Renal pelvis (tissue), 4 donors: ENCODE results near the gene ZRANB3. TPM values are rescaled to one million over a fixed set of nuclear protein-coding genes. Genes with fewer than 3 reads are reported as not detected.
"Not testable (repeated sequence)": the region's sequence is repeated elsewhere in the genome, so short reads cannot be mapped to it uniquely, and the experiment has no call there.

Source experiments
- DNase-seq: peaks from one replicate; pipeline ENCODE4 v3.0.0-alpha.2; 2013
- polyA plus RNA-seq, 3 donors: library from polyadenylated mRNA; unstranded; fragments of 120-200 nt; gene quantifications; one replicate each; pipeline ENCODE4 v1.2.1, GENCODE V29; 2013; ENCODE audit not compliant: insufficient read length in 3 of 3

ZRANB3 gene
- polyA plus RNA-seq, 3 donors = 8.4 to 11.1 (median 10.9) TPM

- DNase-seq = no peak
These were observed 405.1 kb downstream of the ZRANB3 start for GRCh38 chr2:135125940-135126339.

GRCh38 chr2:135124924-135125886 lies 405.8 kb downstream of the ZRANB3 start:
- DNase-seq = no peak

- not testable (repeated sequence) for DNase-seq
These were observed 409.4 kb downstream of the ZRANB3 start for GRCh38 chr2:135121658-135122039.

GRCh38 chr2:135121016-135121657 lies 409.9 kb downstream of the ZRANB3 start:
- no peak for DNase-seq

- DNase-seq = no peak
These were observed 411.4 kb downstream of the ZRANB3 start for GRCh38 chr2:135119582-135119981.

GRCh38 chr2:135113322-135113721 lies 417.7 kb downstream of the ZRANB3 start:
- DNase-seq = no peak

- DNase-seq = not testable (repeated sequence)
These were observed 425.3 kb downstream of the ZRANB3 start for GRCh38 chr2:135105513-135106316.

- no peak for DNase-seq
These were observed 427.2 kb downstream of the ZRANB3 start for GRCh38 chr2:135103843-135104242.

- no peak for DNase-seq
These were observed 431.1 kb downstream of the ZRANB3 start for GRCh38 chr2:135099802-135100483.

- DNase-seq = no peak
These were observed 433.3 kb downstream of the ZRANB3 start for GRCh38 chr2:135097532-135098231.

- no peak for DNase-seq
These were observed 434.2 kb downstream of the ZRANB3 start for GRCh38 chr2:135096665-135097446.

GRCh38 chr2:135095591-135095990 lies 435.4 kb downstream of the ZRANB3 start:
- no peak for DNase-seq

GRCh38 chr2:135094508-135094907 lies 436.5 kb downstream of the ZRANB3 start:
- no peak for DNase-seq

GRCh38 chr2:135093670-135094330 lies 437.2 kb downstream of the ZRANB3 start:
- DNase-seq = no peak

GRCh38 chr2:135093193-135093592 lies 437.8 kb downstream of the ZRANB3 start:
- no peak for DNase-seq

GRCh38 chr2:135091681-135092080 lies 439.3 kb downstream of the ZRANB3 start:
- no peak for DNase-seq

GRCh38 chr2:135089597-135089996 lies 441.4 kb downstream of the ZRANB3 start:
- not testable (repeated sequence) for DNase-seq
